ENCODE data around the gene ELSPBP1.

Gene ELSPBP1

GRCh38 chr19:48006762-48007161 lies 12.3 kb downstream of the ELSPBP1 start:
- Histone ChIP-seq H3K27me3 (ENCODE audit: control insufficient read depth, insufficient read depth, low read length) (no peaks in the 10 kb centered on the region), H3K4me1 (ENCODE audit: control insufficient read depth, insufficient read depth, low read length) (no peaks in the 10 kb centered on the region), H3K36me3 (ENCODE audit: control insufficient read depth, insufficient read depth, low read length) (no peaks in the 10 kb centered on the region), H3K4me3 (ENCODE audit: low read depth, low read length) (no peak overlapping the region), H3K27ac (ENCODE audit: low read depth, low read length) (no peak overlapping the region), H3K9ac (ENCODE audit: low read length) (no peak overlapping the region), H3K9me3 (ENCODE audit: control insufficient read depth, insufficient read depth, low read depth, low read length) (peaks cover 8% of the 10 kb centered on the region; the same call in 1 of the 2 replicates)

- peaks cover 7% of the 10 kb centered on the region; the same call in 1 of the 2 replicates for H3K27me3 ChIP-seq (ENCODE audit: control insufficient read depth, insufficient read depth, low read length)
- no peak overlapping the region for H3K27ac ChIP-seq (ENCODE audit: low read depth, low read length)
- H3K9me3 ChIP-seq (ENCODE audit: control insufficient read depth, insufficient read depth, low read depth, low read length), result peaks cover 6% of the 10 kb centered on the region; the same call in 1 of the 2 replicates
- no peaks in the 10 kb centered on the region for H3K4me1 ChIP-seq (ENCODE audit: control insufficient read depth, insufficient read depth, low read length)
- no peak overlapping the region for H3K4me3 ChIP-seq (ENCODE audit: low read depth, low read length)
- no peak overlapping the region for H3K9ac ChIP-seq (ENCODE audit: low read length)
- H3K36me3 ChIP-seq (ENCODE audit: control insufficient read depth, insufficient read depth, low read length), result no peaks in the 10 kb centered on the region
These were observed 16.7 kb downstream of the ELSPBP1 start for GRCh38 chr19:48010932-48011758.

GRCh38 chr19:48020686-48021085 lies 26.3 kb downstream of the ELSPBP1 start:
- H3K4me1 ChIP-seq (ENCODE audit: control insufficient read depth, insufficient read depth, low read length), result no peaks in the 10 kb centered on the region

GRCh38 chr19:48023011-48023410 lies 28.6 kb downstream of the ELSPBP1 start:
- H3K9ac ChIP-seq (ENCODE audit: low read length), result no peak overlapping the region
- H3K9me3 ChIP-seq (ENCODE audit: control insufficient read depth, insufficient read depth, low read depth, low read length), result peaks cover 4% of the 10 kb centered on the region; the same call in 1 of the 2 replicates
- H3K27me3 ChIP-seq (ENCODE audit: control insufficient read depth, insufficient read depth, low read length), result peaks cover 27% of the 10 kb centered on the region; the same call in 1 of the 2 replicates
- H3K27ac ChIP-seq (ENCODE audit: low read depth, low read length), result no peak overlapping the region
- H3K4me3 ChIP-seq (ENCODE audit: low read depth, low read length), result no peak overlapping the region
- H3K36me3 ChIP-seq (ENCODE audit: control insufficient read depth, insufficient read depth, low read length), result no peaks in the 10 kb centered on the region
- H3K4me1 ChIP-seq (ENCODE audit: control insufficient read depth, insufficient read depth, low read length), result no peaks in the 10 kb centered on the region

More at GRCh38 chr19:48020686-48021085, 26.3 kb downstream of the ELSPBP1 start:
- H3K36me3 ChIP-seq (ENCODE audit: control insufficient read depth, insufficient read depth, low read length), result no peaks in the 10 kb centered on the region
- H3K27me3 ChIP-seq (ENCODE audit: control insufficient read depth, insufficient read depth, low read length), result peaks cover 31% of the 10 kb centered on the region; the same call in 1 of the 2 replicates
- H3K9me3 ChIP-seq (ENCODE audit: control insufficient read depth, insufficient read depth, low read depth, low read length), result peaks cover under 1% of the 10 kb centered on the region; the same call in 1 of the 2 replicates
- H3K9ac ChIP-seq (ENCODE audit: low read length), result no peak overlapping the region
- H3K27ac ChIP-seq (ENCODE audit: low read depth, low read length), result no peak overlapping the region
- H3K4me3 ChIP-seq (ENCODE audit: low read depth, low read length), result no peak overlapping the region

GRCh38 chr19:48023518-48023917 lies 29.1 kb downstream of the ELSPBP1 start:
- Histone ChIP-seq H3K27me3 (ENCODE audit: control insufficient read depth, insufficient read depth, low read length) (peaks cover 27% of the 10 kb centered on the region; the same call in 1 of the 2 replicates), H3K9ac (ENCODE audit: low read length) (no peak overlapping the region), H3K9me3 (ENCODE audit: control insufficient read depth, insufficient read depth, low read depth, low read length) (peaks cover 4% of the 10 kb centered on the region; the same call in 1 of the 2 replicates), H3K27ac (ENCODE audit: low read depth, low read length) (no peak overlapping the region), H3K4me3 (ENCODE audit: low read depth, low read length) (no peak overlapping the region), H3K4me1 (ENCODE audit: control insufficient read depth, insufficient read depth, low read length) (no peaks in the 10 kb centered on the region), H3K36me3 (ENCODE audit: control insufficient read depth, insufficient read depth, low read length) (no peaks in the 10 kb centered on the region)

GRCh38 chr19:48025480-48025879 lies 31.0 kb downstream of the ELSPBP1 start:
- H3K4me1 ChIP-seq (ENCODE audit: control insufficient read depth, insufficient read depth, low read length), result no peaks in the 10 kb centered on the region
- H3K9ac ChIP-seq (ENCODE audit: low read length), result no peak overlapping the region
- H3K9me3 ChIP-seq (ENCODE audit: control insufficient read depth, insufficient read depth, low read depth, low read length), result peaks cover 4% of the 10 kb centered on the region; the same call in 1 of the 2 replicates
- no peaks in the 10 kb centered on the region for H3K36me3 ChIP-seq (ENCODE audit: control insufficient read depth, insufficient read depth, low read length)
- H3K27ac ChIP-seq (ENCODE audit: low read depth, low read length), result no peak overlapping the region
- no peak overlapping the region for H3K4me3 ChIP-seq (ENCODE audit: low read depth, low read length)
- peaks cover 29% of the 10 kb centered on the region; the same call in 1 of the 2 replicates for H3K27me3 ChIP-seq (ENCODE audit: control insufficient read depth, insufficient read depth, low read length)

GRCh38 chr19:48029431-48029830 lies 35.0 kb downstream of the ELSPBP1 start:
- peaks cover 23% of the 10 kb centered on the region; the same call in 1 of the 2 replicates for H3K27me3 ChIP-seq (ENCODE audit: control insufficient read depth, insufficient read depth, low read length)
- H3K4me1 ChIP-seq (ENCODE audit: control insufficient read depth, insufficient read depth, low read length), result no peaks in the 10 kb centered on the region
- H3K9ac ChIP-seq (ENCODE audit: low read length), result no peak overlapping the region
- H3K9me3 ChIP-seq (ENCODE audit: control insufficient read depth, insufficient read depth, low read depth, low read length), result peaks cover 10% of the 10 kb centered on the region; the same call in 1 of the 2 replicates
- no peak overlapping the region for H3K4me3 ChIP-seq (ENCODE audit: low read depth, low read length)
- no peaks in the 10 kb centered on the region for H3K36me3 ChIP-seq (ENCODE audit: control insufficient read depth, insufficient read depth, low read length)
- no peak overlapping the region for H3K27ac ChIP-seq (ENCODE audit: low read depth, low read length)

GRCh38 chr19:48030073-48030472 lies 35.6 kb downstream of the ELSPBP1 start:
- Histone ChIP-seq H3K36me3 (ENCODE audit: control insufficient read depth, insufficient read depth, low read length) (no peaks in the 10 kb centered on the region), H3K9ac (ENCODE audit: low read length) (no peak overlapping the region), H3K27me3 (ENCODE audit: control insufficient read depth, insufficient read depth, low read length) (peaks cover 20% of the 10 kb centered on the region; the same call in 1 of the 2 replicates), H3K27ac (ENCODE audit: low read depth, low read length) (no peak overlapping the region), H3K4me1 (ENCODE audit: control insufficient read depth, insufficient read depth, low read length) (no peaks in the 10 kb centered on the region), H3K4me3 (ENCODE audit: low read depth, low read length) (no peak overlapping the region), H3K9me3 (ENCODE audit: control insufficient read depth, insufficient read depth, low read depth, low read length) (peaks cover 10% of the 10 kb centered on the region; the same call in 1 of the 2 replicates)

- no peak overlapping the region for H3K4me3 ChIP-seq (ENCODE audit: low read depth, low read length)
These were observed 39.2 kb downstream of the ELSPBP1 start for GRCh38 chr19:48033604-48034003.

GRCh38 chr19:48036765-48037164 lies 42.3 kb downstream of the ELSPBP1 start:
- peaks cover 11% of the 10 kb centered on the region; the same call in 1 of the 2 replicates for H3K27me3 ChIP-seq (ENCODE audit: control insufficient read depth, insufficient read depth, low read length)
- no peak overlapping the region for H3K4me3 ChIP-seq (ENCODE audit: low read depth, low read length)
- H3K27ac ChIP-seq (ENCODE audit: low read depth, low read length), result no peak overlapping the region

More at GRCh38 chr19:48033604-48034003, 39.2 kb downstream of the ELSPBP1 start:
- H3K9me3 ChIP-seq (ENCODE audit: control insufficient read depth, insufficient read depth, low read depth, low read length), result peaks cover 19% of the 10 kb centered on the region
- no peak overlapping the region for H3K27ac ChIP-seq (ENCODE audit: low read depth, low read length)
- no peaks in the 10 kb centered on the region for H3K4me1 ChIP-seq (ENCODE audit: control insufficient read depth, insufficient read depth, low read length)
- H3K9ac ChIP-seq (ENCODE audit: low read length), result no peak overlapping the region
- H3K27me3 ChIP-seq (ENCODE audit: control insufficient read depth, insufficient read depth, low read length), result peaks cover 13% of the 10 kb centered on the region; the same call in 1 of the 2 replicates
- H3K36me3 ChIP-seq (ENCODE audit: control insufficient read depth, insufficient read depth, low read length), result no peaks in the 10 kb centered on the region

More at GRCh38 chr19:48036765-48037164, 42.3 kb downstream of the ELSPBP1 start:
- Histone ChIP-seq H3K9me3 (ENCODE audit: control insufficient read depth, insufficient read depth, low read depth, low read length) (peaks cover 19% of the 10 kb centered on the region), H3K9ac (ENCODE audit: low read length) (no peak overlapping the region), H3K36me3 (ENCODE audit: control insufficient read depth, insufficient read depth, low read length) (no peaks in the 10 kb centered on the region), H3K4me1 (ENCODE audit: control insufficient read depth, insufficient read depth, low read length) (no peaks in the 10 kb centered on the region)
